Motor neuron (in vitro differentiated cells): ENCODE measurements around the gene RAPGEF5. TPM values are rescaled to one million over a fixed set of nuclear protein-coding genes. Genes with fewer than 3 reads are reported as not detected.

Source experiments
- ATAC-seq, 8 experiments: fragments of 200-7000 bp; cut with Tn5 transposase; replicated peaks in 6 of 8; 2 replicates each; pipeline ENCODE4 v1.8.0; 2021; ENCODE audit warnings: mild to moderate bottlenecking in 8 of 8, moderate library complexity in 8 of 8
- H3K27ac ChIP-seq, 2 donors: fragments of 250-450 bp; sonication (Bioruptor Pico); 2 replicates each; pipeline ENCODE4 v1.9.0; 2021; ENCODE audit warnings: antibody characterized with exemption in 2 of 2, mild to moderate bottlenecking in 2 of 2, moderate library complexity in 1 of 2
- H3K4me1 ChIP-seq, 2 donors: fragments of 250-450 bp; sonication (Bioruptor Pico); replicated peaks in 1 of 2; 2 replicates each; pipeline ENCODE4 v1.6.1; 2021; ENCODE audit warnings: antibody characterized with exemption in 2 of 2, mild to moderate bottlenecking in 2 of 2, moderate library complexity in 1 of 2
- H3K4me3 ChIP-seq, 5 donors: fragments of 250-450 bp; sonication (Bioruptor Pico); 2 replicates each; pipeline ENCODE4 v1.9.0; 2021; ENCODE audit warnings: antibody characterized with exemption in 5 of 5, mild to moderate bottlenecking in 5 of 5, moderate library complexity in 4 of 5
- WGBS, 10 experiments: fragments of 450-650 bp; shearing (Covaris generic); methylation state at CpG; one replicate each; pipeline ENCODE4 v1.0.0; 2022; 5-methylcytosine and 5-hydroxymethylcytosine counted together
- in situ Hi-C, 9 experiments: fragments of 400-800 bp; cut with MboI; loops; one replicate each; pipeline ENCODE4 v1.15.0; 2021; ENCODE audit warnings: low sequenced_read_pairs in 9 of 9, low pct_unique_long_range_greater_than_20kb in 2 of 9; ENCODE audit not compliant: unreplicated experiment in 9 of 9
- total RNA-seq, 8 experiments: library from RNA; unstranded; fragments of 300-600 nt; gene quantifications; 2 replicates each; pipeline versions ENCODE4 v1.2.3 to v1.2.4, GENCODE V29; 2022

The RAPGEF5 gene
- total RNA-seq, 8 experiments from 2014 or later = 4.6 to 22.2 (median 14.2) TPM

GRCh38 chr7:22181663-22182062, 175.3 kb downstream of the RAPGEF5 start:
- in situ Hi-C loops = no loop called here
- no peak overlapping the region for H3K4me3 ChIP-seq
- H3K27ac ChIP-seq = no peak overlapping the region
- ATAC-seq = peak in 1 of 8 experiments; percentile 46
- peaks cover 6 to 12% of the 10 kb centered on the region in 2 donors for H3K4me1 ChIP-seq
- WGBS, 10 experiments = 25 to 100% (median 88%) methylated on average over 1 of the region's 1 CpG; no CpG with 5 or more reads in 3 of the 10 experiments

GRCh38 chr7:22179442-22179879, 177.5 kb downstream of the RAPGEF5 start:
- in situ Hi-C loops = no loop called here
- H3K27ac ChIP-seq = no peak overlapping the region
- 50 to 100% (median 89%) methylated on average over 1 to 4 of the region's 4 CpGs; no CpG with 5 or more reads in 2 of the 10 experiments for WGBS, 10 experiments

GRCh38 chr7:22178735-22179134, 178.2 kb downstream of the RAPGEF5 start:
- in situ Hi-C loops = no loop called here
- Histone ChIP-seq H3K4me3 (no peak overlapping the region), H3K27ac (no peak overlapping the region), H3K4me1 (peaks cover 6 to 7% of the 10 kb centered on the region in 2 donors)
- ATAC-seq = no peak
- no CpG with 5 or more reads among the region's 1 CpG for WGBS, 10 experiments

More at GRCh38 chr7:22179442-22179879, 177.5 kb downstream of the RAPGEF5 start:
- Histone ChIP-seq H3K4me1 (peaks cover 6 to 7% of the 10 kb centered on the region in 2 donors), H3K4me3 (no peak overlapping the region)
- ATAC-seq = peak in 2 of 8 experiments; percentile 33 to 37

GRCh38 chr7:22176791-22177412, 180.1 kb downstream of the RAPGEF5 start:
- H3K27ac ChIP-seq = no peak overlapping the region
- no peak overlapping the region for H3K4me3 ChIP-seq
- 69 to 100% (median 95%) methylated on average over 1 to 3 of the region's 3 CpGs; no CpG with 5 or more reads in 3 of the 10 experiments for WGBS, 10 experiments
- peak in 1 of 8 experiments; percentile 10 for ATAC-seq
- in situ Hi-C loops = no loop called here
- H3K4me1 ChIP-seq = peaks cover 6 to 9% of the 10 kb centered on the region in 2 donors

- in situ Hi-C loops = no loop called here
- ATAC-seq = peak in 2 of 8 experiments; percentile 21 to 23
- no peak overlapping the region for H3K4me3 ChIP-seq
These were observed 182.4 kb downstream of the RAPGEF5 start for GRCh38 chr7:22174574-22174953.

GRCh38 chr7:22173685-22174573, 183.0 kb downstream of the RAPGEF5 start:
- H3K4me1 ChIP-seq = peaks cover 0 to 3% of the 10 kb centered on the region in 2 donors
- WGBS, 10 experiments = 56 to 100% (median 91%) methylated on average over 1 to 6 of the region's 7 CpGs
- ATAC-seq = peak in 4 of 8 experiments; percentile 50 to 93 (median 78)
- in situ Hi-C loops = no loop called here
- H3K4me3 ChIP-seq = no peak overlapping the region
- no peak overlapping the region for H3K27ac ChIP-seq

More at GRCh38 chr7:22174574-22174953, 182.4 kb downstream of the RAPGEF5 start:
- no peak overlapping the region for H3K27ac ChIP-seq
- H3K4me1 ChIP-seq = peaks cover 0 to 3% of the 10 kb centered on the region in 2 donors

GRCh38 chr7:22168129-22168634, 188.8 kb downstream of the RAPGEF5 start:
- Histone ChIP-seq H3K4me3 (no peak overlapping the region), H3K4me1 (peaks cover 0 to 14% of the 10 kb centered on the region in 2 donors), H3K27ac (no peak overlapping the region)
- in situ Hi-C loops = no loop called here
- WGBS, 10 experiments = 40 to 100% (median 100%) methylated on average over 1 of the region's 1 CpG; no CpG with 5 or more reads in 7 of the 10 experiments
- no peak for ATAC-seq

GRCh38 chr7:22167482-22167881, 189.5 kb downstream of the RAPGEF5 start:
- in situ Hi-C loops = no loop called here
- peaks cover 0 to 11% of the 10 kb centered on the region in 2 donors for H3K4me1 ChIP-seq
- H3K4me3 ChIP-seq = no peak overlapping the region
- WGBS, 10 experiments = 22 to 100% (median 88%) methylated on average over 1 of the region's 1 CpG; no CpG with 5 or more reads in 1 of the 10 experiments
- H3K27ac ChIP-seq = no peak overlapping the region
- ATAC-seq = no peak

- ATAC-seq = no peak
- in situ Hi-C loops = no loop called here
- H3K4me3 ChIP-seq = no peak overlapping the region
- H3K27ac ChIP-seq = no peak overlapping the region
- 14 to 83% (median 53%) methylated on average over 2 of the region's 2 CpGs; no CpG with 5 or more reads in 3 of the 10 experiments for WGBS, 10 experiments
- peaks cover 0 to 11% of the 10 kb centered on the region in 2 donors for H3K4me1 ChIP-seq
These were observed 190.0 kb downstream of the RAPGEF5 start for GRCh38 chr7:22166928-22167327.

- H3K4me1 ChIP-seq = peaks cover 2 to 5% of the 10 kb centered on the region in 2 donors
- in situ Hi-C loops = no loop called here
- 0 to 50% (median 50%) methylated on average over 1 to 2 of the region's 2 CpGs for WGBS, 10 experiments
- H3K4me3 ChIP-seq = no peak overlapping the region
- ATAC-seq = no peak
- no peak overlapping the region for H3K27ac ChIP-seq
These were observed 197.6 kb downstream of the RAPGEF5 start for GRCh38 chr7:22159341-22159740.

- Histone ChIP-seq H3K4me3 (no peak overlapping the region), H3K4me1 (peaks cover 16 to 23% of the 10 kb centered on the region in 2 donors), H3K27ac (no peak overlapping the region)
- 32 to 100% (median 95%) methylated on average over 2 to 9 of the region's 9 CpGs; no CpG with 5 or more reads in 1 of the 10 experiments for WGBS, 10 experiments
- ATAC-seq = peak in 2 of 8 experiments; percentile 39 to 83
- in situ Hi-C loops = no loop called here
These were observed 199.4 kb downstream of the RAPGEF5 start for GRCh38 chr7:22157552-22157951.

- H3K4me3 ChIP-seq = no peak overlapping the region
- ATAC-seq = peak in 3 of 8 experiments; percentile 25 to 99 (median 77)
- WGBS, 10 experiments = 0 to 100% (median 60%) methylated on average over 1 to 4 of the region's 4 CpGs; no CpG with 5 or more reads in 2 of the 10 experiments
- H3K4me1 ChIP-seq = peaks cover 16 to 24% of the 10 kb centered on the region in 2 donors
- no peak overlapping the region for H3K27ac ChIP-seq
- in situ Hi-C loops = no loop called here
These were observed 200.7 kb downstream of the RAPGEF5 start for GRCh38 chr7:22156205-22156604.

- Histone ChIP-seq H3K27ac (peak overlapping the region; percentile 35 to 83), H3K4me1 (peaks cover 16 to 24% of the 10 kb centered on the region in 2 donors), H3K4me3 (no peak overlapping the region)
- in situ Hi-C loops = no loop called here
- 0 to 71% (median 0%) methylated on average over 1 to 2 of the region's 2 CpGs; no CpG with 5 or more reads in 3 of the 10 experiments for WGBS, 10 experiments
- ATAC-seq = peak; percentile 25 to 97 (median 94)
These were observed 202.8 kb downstream of the RAPGEF5 start for GRCh38 chr7:22154143-22154529.
